H1 (cell line): ENCODE data around the gene POLR3C.

Experiments
- EP300 ChIP-seq, 2 experiments: IDR thresholded peaks; 1 replicate in 1 of 2; 2 replicates in 1 of 2; pipeline ENCODE4 v1.6.1; 2011 to 2012; ENCODE audit warnings: low read depth in 2 of 2, low read length in 2 of 2, mild to moderate bottlenecking in 2 of 2, borderline replicate concordance in 1 of 2, inconsistent platforms in 1 of 2, moderate library complexity in 1 of 2
- EZH2 ChIP-seq: fragments of 200-600 bp; sonication (generic); IDR thresholded peaks from 2 replicates; pipeline ENCODE4 v1.7.1; 2012; ENCODE audit warnings: low read depth, mild to moderate bottlenecking, moderate library complexity, low read length, inconsistent platforms; ENCODE audit not compliant: severe bottlenecking
- POLR2A ChIP-seq, 2 experiments: IDR thresholded peaks; 1 replicate in 1 of 2; 2 replicates in 1 of 2; pipeline ENCODE4 v1.6.1; 2011; ENCODE audit warnings: low read depth in 2 of 2, low read length in 2 of 2, mild to moderate bottlenecking in 2 of 2; ENCODE audit errors: control extremely low read depth in 1 of 2
- RAD21 ChIP-seq, 2 experiments: IDR thresholded peaks in 1 of 2; conservative IDR thresholded peaks in 1 of 2; 2 replicates each; pipeline ENCODE4 v1.6.1; 2011; ENCODE audit warnings: low read depth in 2 of 2, low read length in 2 of 2, improper control_type of control experiment in 1 of 2, inconsistent platforms in 1 of 2, mild to moderate bottlenecking in 1 of 2, moderate library complexity in 1 of 2
- RNF2 ChIP-seq: fragments of 200-900, 300-1000 bp; sonication (generic); IDR thresholded peaks from 2 replicates; pipeline ENCODE4 v1.7.1; 2016; ENCODE audit warnings: borderline replicate concordance, low read depth, mild to moderate bottlenecking, antibody characterized with exemption, low read length; ENCODE audit not compliant: poor library complexity, severe bottlenecking; ENCODE audit errors: missing control alignments
- TF ChIP-seq, protein P1 (sequence below), 3 experiments: IDR thresholded peaks; 1 replicate in 2 of 3; 2 replicates in 1 of 3; pipeline versions ENCODE4 v1.5.1 to v1.6.1; 2011; ENCODE audit warnings: low read length in 3 of 3, mild to moderate bottlenecking in 3 of 3, inconsistent platforms in 2 of 3, low read depth in 1 of 3, moderate library complexity in 1 of 3; ENCODE audit not compliant: insufficient read depth in 1 of 3; ENCODE audit errors: control extremely low read depth in 1 of 3

- TF ChIP-seq RNF2 (no peak), EZH2 (no peak), POLR2A (IDR thresholded peaks at IDR 0.05; ENCODE audit: control extremely low read depth in 1 of 2, low read depth in 2 of 2, low read length in 2 of 2) (peak in 1 of 2 experiments; percentile 79; a peak in 2 of 3 replicates), EP300 (IDR thresholded peaks at IDR 0.05; ENCODE audit: borderline replicate concordance in 1 of 2, low read depth in 2 of 2, low read length in 2 of 2) (no peak), RAD21 (IDR thresholded peaks at IDR 0.05 in 1 of 2, conservative IDR thresholded peaks at IDR 0.05 in 1 of 2; ENCODE audit: low read depth in 2 of 2, low read length in 2 of 2) (peak; percentile 40 to 59; a peak in 3 of 4 replicates)
- TF ChIP-seq, protein P1, sequence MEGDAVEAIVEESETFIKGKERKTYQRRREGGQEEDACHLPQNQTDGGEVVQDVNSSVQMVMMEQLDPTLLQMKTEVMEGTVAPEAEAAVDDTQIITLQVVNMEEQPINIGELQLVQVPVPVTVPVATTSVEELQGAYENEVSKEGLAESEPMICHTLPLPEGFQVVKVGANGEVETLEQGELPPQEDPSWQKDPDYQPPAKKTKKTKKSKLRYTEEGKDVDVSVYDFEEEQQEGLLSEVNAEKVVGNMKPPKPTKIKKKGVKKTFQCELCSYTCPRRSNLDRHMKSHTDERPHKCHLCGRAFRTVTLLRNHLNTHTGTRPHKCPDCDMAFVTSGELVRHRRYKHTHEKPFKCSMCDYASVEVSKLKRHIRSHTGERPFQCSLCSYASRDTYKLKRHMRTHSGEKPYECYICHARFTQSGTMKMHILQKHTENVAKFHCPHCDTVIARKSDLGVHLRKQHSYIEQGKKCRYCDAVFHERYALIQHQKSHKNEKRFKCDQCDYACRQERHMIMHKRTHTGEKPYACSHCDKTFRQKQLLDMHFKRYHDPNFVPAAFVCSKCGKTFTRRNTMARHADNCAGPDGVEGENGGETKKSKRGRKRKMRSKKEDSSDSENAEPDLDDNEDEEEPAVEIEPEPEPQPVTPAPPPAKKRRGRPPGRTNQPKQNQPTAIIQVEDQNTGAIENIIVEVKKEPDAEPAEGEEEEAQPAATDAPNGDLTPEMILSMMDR (IDR thresholded peaks at IDR 0.05; ENCODE audit: control extremely low read depth in 1 of 3, insufficient read depth in 1 of 3, low read depth in 1 of 3, low read length in 3 of 3) = peak; percentile 85 to 93 (median 88)
Measured at GRCh38 chr1:145845514-145846161, 21.6 kb downstream of the POLR3C start, which contains the start of gene NUDT17.
